ENCODE results near the gene DOCK1.

Gene DOCK1

DNA sequence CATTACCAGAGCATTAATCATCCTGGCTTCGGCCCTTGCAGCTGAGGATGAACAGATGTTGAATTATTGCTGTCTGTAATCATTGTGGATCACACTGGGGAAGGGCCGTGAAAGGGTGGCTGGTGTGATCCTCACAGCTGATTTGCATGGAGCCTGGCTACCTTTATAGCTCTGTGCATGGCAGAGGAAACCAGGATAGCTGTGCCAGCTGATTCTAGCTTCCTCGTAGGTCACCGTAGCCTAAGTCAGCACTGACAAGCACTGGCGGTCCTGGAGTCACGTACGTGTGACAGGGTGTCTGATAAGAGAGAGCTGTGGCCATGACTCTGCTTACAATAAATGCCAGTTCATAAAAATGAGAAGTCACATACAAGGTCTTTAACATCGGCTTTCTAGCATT is 214.7 kb downstream of the DOCK1 start:
- Histone ChIP-seq H3K4me1 (ENCODE audit: insufficient read depth, poor library complexity, severe bottlenecking) (no peaks in the 10 kb centered on the region), H3K27ac (ENCODE audit: poor library complexity, severe bottlenecking) (no peak overlapping the region), H3K36me3 (ENCODE audit: low read depth) (peaks cover 5% of the 10 kb centered on the region; the same call in 1 of the 2 replicates), H3K4me3 (ENCODE audit: severe bottlenecking) (no peak overlapping the region), H3K9me3 (ENCODE audit: severe bottlenecking) (no peaks in the 10 kb centered on the region), H3K27me3 (ENCODE audit: insufficient read depth, poor library complexity, severe bottlenecking) (no peaks in the 10 kb centered on the region)
- ATAC-seq (ENCODE audit: low read depth) (no peak), DNase-seq (ENCODE audit: low spot score) (no peak)
- TF ChIP-seq, protein P1, sequence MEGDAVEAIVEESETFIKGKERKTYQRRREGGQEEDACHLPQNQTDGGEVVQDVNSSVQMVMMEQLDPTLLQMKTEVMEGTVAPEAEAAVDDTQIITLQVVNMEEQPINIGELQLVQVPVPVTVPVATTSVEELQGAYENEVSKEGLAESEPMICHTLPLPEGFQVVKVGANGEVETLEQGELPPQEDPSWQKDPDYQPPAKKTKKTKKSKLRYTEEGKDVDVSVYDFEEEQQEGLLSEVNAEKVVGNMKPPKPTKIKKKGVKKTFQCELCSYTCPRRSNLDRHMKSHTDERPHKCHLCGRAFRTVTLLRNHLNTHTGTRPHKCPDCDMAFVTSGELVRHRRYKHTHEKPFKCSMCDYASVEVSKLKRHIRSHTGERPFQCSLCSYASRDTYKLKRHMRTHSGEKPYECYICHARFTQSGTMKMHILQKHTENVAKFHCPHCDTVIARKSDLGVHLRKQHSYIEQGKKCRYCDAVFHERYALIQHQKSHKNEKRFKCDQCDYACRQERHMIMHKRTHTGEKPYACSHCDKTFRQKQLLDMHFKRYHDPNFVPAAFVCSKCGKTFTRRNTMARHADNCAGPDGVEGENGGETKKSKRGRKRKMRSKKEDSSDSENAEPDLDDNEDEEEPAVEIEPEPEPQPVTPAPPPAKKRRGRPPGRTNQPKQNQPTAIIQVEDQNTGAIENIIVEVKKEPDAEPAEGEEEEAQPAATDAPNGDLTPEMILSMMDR (IDR thresholded peaks at IDR 0.05; ENCODE audit: poor library complexity, severe bottlenecking): no peak

DNA sequence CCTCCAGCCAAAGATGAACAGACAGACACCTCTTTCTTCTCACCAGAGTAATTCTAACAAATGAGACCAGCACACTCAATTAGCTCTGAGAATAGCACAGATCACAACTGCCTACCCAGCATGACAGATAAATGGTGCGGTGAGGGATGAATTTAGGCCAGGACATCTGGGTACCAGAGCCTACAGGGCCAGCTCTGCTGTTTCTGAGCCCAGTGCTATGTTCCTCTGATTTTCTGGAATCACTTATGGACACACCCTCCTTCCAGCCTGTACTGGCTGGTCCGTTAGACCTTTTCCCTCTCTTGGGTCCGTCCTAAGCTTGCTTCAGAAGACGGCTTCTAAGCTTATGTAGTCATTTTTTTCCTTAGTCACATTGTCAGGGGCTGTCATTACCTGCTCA is 217.6 kb downstream of the DOCK1 start:
- no peak overlapping the region for H3K27ac ChIP-seq (ENCODE audit: poor library complexity, severe bottlenecking)
- H3K4me1 ChIP-seq (ENCODE audit: insufficient read depth, poor library complexity, severe bottlenecking): no peaks in the 10 kb centered on the region
- DNase-seq (ENCODE audit: low spot score) (no peak), ATAC-seq (ENCODE audit: low read depth) (no peak)
- H3K9me3 ChIP-seq (ENCODE audit: severe bottlenecking): no peaks in the 10 kb centered on the region
- no peaks in the 10 kb centered on the region for H3K27me3 ChIP-seq (ENCODE audit: insufficient read depth, poor library complexity, severe bottlenecking)
- H3K4me3 ChIP-seq (ENCODE audit: severe bottlenecking): no peak overlapping the region
- H3K36me3 ChIP-seq (ENCODE audit: low read depth): peaks cover 8% of the 10 kb centered on the region
- TF ChIP-seq, protein P1 (IDR thresholded peaks at IDR 0.05; ENCODE audit: poor library complexity, severe bottlenecking): no peak

DNA sequence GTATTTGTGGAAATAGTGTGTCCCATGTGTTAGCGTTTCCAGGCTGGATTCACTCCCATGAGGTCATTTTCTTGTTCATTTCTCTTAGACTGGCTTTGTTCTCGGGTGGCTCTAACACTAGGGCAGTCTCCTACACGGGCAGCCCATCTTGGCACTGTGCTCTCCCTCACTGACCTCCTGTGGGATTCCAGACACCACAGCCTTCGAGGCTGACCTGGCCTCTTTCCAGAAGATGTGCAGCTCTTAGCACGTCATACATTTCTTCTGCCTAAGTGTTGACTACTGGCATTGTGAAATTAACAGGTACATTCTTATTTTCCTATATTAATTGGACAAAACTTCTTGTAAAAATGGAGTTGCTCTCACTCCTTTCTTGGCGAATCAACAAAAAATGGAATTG is 218.4 kb downstream of the DOCK1 start:
- TF ChIP-seq, protein P1 (IDR thresholded peaks at IDR 0.05; ENCODE audit: poor library complexity, severe bottlenecking): no peak
- Histone ChIP-seq H3K9me3 (ENCODE audit: severe bottlenecking) (no peaks in the 10 kb centered on the region), H3K27me3 (ENCODE audit: insufficient read depth, poor library complexity, severe bottlenecking) (no peaks in the 10 kb centered on the region), H3K4me1 (ENCODE audit: insufficient read depth, poor library complexity, severe bottlenecking) (no peaks in the 10 kb centered on the region), H3K4me3 (ENCODE audit: severe bottlenecking) (no peak overlapping the region), H3K27ac (ENCODE audit: poor library complexity, severe bottlenecking) (no peak overlapping the region), H3K36me3 (ENCODE audit: low read depth) (peaks cover 13% of the 10 kb centered on the region)
- ATAC-seq (ENCODE audit: low read depth) (no peak), DNase-seq (ENCODE audit: low spot score) (no peak)

DNA sequence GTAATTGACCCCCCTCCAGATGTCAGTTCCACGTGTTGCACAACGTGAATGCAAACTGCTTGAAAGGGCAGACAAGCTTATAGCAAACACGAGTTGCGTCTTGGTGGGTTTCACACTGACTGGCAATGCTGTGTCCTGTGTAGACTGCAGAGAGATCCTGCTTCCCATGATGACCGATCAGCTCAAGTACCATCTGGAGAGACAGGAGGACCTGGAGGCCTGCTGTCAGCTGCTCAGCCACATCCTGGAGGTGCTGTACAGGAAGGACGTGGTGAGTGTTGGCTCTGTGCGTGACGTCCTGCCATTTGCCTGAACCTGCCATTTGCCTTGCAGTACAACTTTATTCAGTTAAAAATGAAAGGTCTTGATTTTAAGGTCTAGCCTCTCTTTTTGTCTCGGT is 220.1 kb downstream of the DOCK1 start:
- no peak overlapping the region for H3K27ac ChIP-seq (ENCODE audit: poor library complexity, severe bottlenecking)
- ATAC-seq (ENCODE audit: low read depth) (no peak), DNase-seq (ENCODE audit: low spot score) (no peak)
- H3K36me3 ChIP-seq (ENCODE audit: low read depth): peaks cover 22% of the 10 kb centered on the region
- H3K27me3 ChIP-seq (ENCODE audit: insufficient read depth, poor library complexity, severe bottlenecking): no peaks in the 10 kb centered on the region
- no peaks in the 10 kb centered on the region for H3K9me3 ChIP-seq (ENCODE audit: severe bottlenecking)
- H3K4me3 ChIP-seq (ENCODE audit: severe bottlenecking): no peak overlapping the region
- TF ChIP-seq, protein P1 (IDR thresholded peaks at IDR 0.05; ENCODE audit: poor library complexity, severe bottlenecking): no peak
- no peaks in the 10 kb centered on the region for H3K4me1 ChIP-seq (ENCODE audit: insufficient read depth, poor library complexity, severe bottlenecking)

DNA sequence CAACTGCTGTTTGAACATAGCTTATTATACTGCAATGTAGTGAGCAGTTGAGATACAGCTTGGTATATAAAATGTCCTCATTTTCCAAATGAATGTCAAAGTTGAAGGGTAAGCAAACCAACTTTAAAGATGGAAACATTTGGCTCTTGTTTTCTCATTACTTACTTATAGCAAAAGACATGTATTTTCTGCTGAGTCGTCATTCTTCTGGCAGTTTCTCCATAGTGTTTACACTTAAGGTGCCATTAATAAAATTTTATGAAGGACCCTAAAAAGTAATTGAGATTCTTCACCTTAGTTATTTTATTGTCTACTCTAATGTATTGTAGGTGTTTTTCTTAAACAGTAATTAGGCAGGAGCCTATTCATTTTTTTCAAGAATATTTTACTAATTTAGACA is 222.6 kb downstream of the DOCK1 start:
- Histone ChIP-seq H3K27me3 (ENCODE audit: insufficient read depth, poor library complexity, severe bottlenecking) (no peaks in the 10 kb centered on the region), H3K9me3 (ENCODE audit: severe bottlenecking) (no peaks in the 10 kb centered on the region), H3K27ac (ENCODE audit: poor library complexity, severe bottlenecking) (no peak overlapping the region), H3K4me1 (ENCODE audit: insufficient read depth, poor library complexity, severe bottlenecking) (no peaks in the 10 kb centered on the region), H3K4me3 (ENCODE audit: severe bottlenecking) (no peak overlapping the region), H3K36me3 (ENCODE audit: low read depth) (peaks cover 32% of the 10 kb centered on the region)
- TF ChIP-seq, protein P1 (IDR thresholded peaks at IDR 0.05; ENCODE audit: poor library complexity, severe bottlenecking): no peak
- ATAC-seq (ENCODE audit: low read depth) (no peak), DNase-seq (ENCODE audit: low spot score) (no peak)

Measured in RWPE2 (cell line).